Bronchial epithelial cell (primary cell): Measurements from ENCODE around the gene CCRL2. TPM values are rescaled to one million over a fixed set of nuclear protein-coding genes. Genes with fewer than 3 reads are reported as not detected.

ENCODE experiments used
- DNase-seq: peaks from one replicate; pipeline ENCODE4 v3.0.0-alpha.2; 2010; ENCODE audit warnings: low read depth
- FAIRE-seq: peaks from 2 replicates; lab custom pipeline; 2011; peaks lifted over from hg19 to GRCh38; lab: Jason Lieb, UNC
- H3K27me3 ChIP-seq: 2 replicates; pipeline ENCODE4 v1.5.1; 2011; ENCODE audit warnings: low read length; ENCODE audit not compliant: control insufficient read depth, insufficient read depth
- H3K36me3 ChIP-seq: 2 replicates; pipeline ENCODE4 v1.5.1; 2011; ENCODE audit warnings: low read length; ENCODE audit not compliant: control insufficient read depth, insufficient read depth
- H3K4me3 ChIP-seq: 2 replicates; pipeline ENCODE4 v1.5.1; 2011; ENCODE audit warnings: mild to moderate bottlenecking, low read depth, low read length, control low read depth
- CTCF ChIP-seq: IDR thresholded peaks from 2 replicates; pipeline ENCODE4 v1.5.1; 2011; ENCODE audit warnings: mild to moderate bottlenecking, moderate library complexity, low read length, control low read depth, inconsistent platforms; ENCODE audit not compliant: insufficient read depth, severe bottlenecking
- total RNA-seq: library from RNA; depleted of rRNA; stranded (reverse); fragments of >200 nt; gene quantifications from 2 replicates; pipeline ENCODE4 v1.2.1, GENCODE V29; 2014

CCRL2 gene
- total RNA-seq, 1 donor from 2014 or later, result 0.26 TPM

DNA sequence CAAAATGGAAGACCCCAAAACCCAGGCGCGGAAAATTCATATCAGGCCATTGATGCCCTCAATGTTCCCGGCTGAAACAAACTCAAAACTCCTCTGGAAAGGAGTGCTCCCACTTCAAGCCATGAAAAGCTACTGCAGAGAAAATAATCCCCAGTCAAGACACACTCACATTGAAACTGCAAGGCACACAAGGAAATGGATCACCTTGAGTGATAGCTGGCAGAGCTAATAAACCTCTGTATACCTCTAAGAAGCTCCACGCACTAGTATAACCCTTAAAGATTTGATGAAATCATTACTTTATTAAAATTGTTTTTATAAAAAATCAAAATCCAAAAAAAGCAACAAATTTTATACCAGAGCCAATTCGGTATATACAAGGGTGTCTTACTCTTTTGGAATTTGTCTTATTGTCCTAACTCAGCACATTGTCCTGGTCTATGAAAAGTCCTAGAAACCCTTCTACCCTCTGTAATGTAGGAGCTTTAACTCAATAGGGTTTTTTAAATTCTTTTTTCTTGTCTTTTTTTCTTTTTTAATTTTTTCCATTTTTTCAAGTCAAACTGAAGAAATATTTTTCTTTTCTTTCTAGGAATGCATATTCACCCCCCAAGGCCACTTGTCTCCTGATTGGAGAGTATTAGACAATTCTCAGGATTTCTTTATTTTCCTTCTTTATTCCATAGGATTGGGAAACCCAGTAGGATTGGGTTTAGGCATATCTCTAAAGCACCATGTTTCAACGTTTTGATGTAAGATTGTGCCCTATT is 8.7 kb upstream of the CCRL2 start:
- FAIRE-seq, result no peak
- Histone ChIP-seq H3K27me3 (no peaks in the 10 kb centered on the region), H3K4me3 (no peak overlapping the region), H3K36me3 (no peaks in the 10 kb centered on the region)
- no peak for TF ChIP-seq CTCF
- no peak for DNase-seq

- DNase-seq, result no peak
Observed at GRCh38 chr3:46399098-46399497, 8.0 kb upstream of the CCRL2 start.

GRCh38 chr3:46399557-46399956 is 7.5 kb upstream of the CCRL2 start:
- DNase-seq (peak; percentile 54), FAIRE-seq (no peak)
- Histone ChIP-seq H3K27me3 (no peaks in the 10 kb centered on the region), H3K4me3 (no peak overlapping the region), H3K36me3 (no peaks in the 10 kb centered on the region)
- no peak for TF ChIP-seq CTCF

More at GRCh38 chr3:46399098-46399497, 8.0 kb upstream of the CCRL2 start:
- H3K27me3 ChIP-seq, result no peaks in the 10 kb centered on the region
- no peak overlapping the region for H3K4me3 ChIP-seq
- H3K36me3 ChIP-seq, result no peaks in the 10 kb centered on the region
- TF ChIP-seq CTCF, result no peak
- FAIRE-seq, result no peak

DNA sequence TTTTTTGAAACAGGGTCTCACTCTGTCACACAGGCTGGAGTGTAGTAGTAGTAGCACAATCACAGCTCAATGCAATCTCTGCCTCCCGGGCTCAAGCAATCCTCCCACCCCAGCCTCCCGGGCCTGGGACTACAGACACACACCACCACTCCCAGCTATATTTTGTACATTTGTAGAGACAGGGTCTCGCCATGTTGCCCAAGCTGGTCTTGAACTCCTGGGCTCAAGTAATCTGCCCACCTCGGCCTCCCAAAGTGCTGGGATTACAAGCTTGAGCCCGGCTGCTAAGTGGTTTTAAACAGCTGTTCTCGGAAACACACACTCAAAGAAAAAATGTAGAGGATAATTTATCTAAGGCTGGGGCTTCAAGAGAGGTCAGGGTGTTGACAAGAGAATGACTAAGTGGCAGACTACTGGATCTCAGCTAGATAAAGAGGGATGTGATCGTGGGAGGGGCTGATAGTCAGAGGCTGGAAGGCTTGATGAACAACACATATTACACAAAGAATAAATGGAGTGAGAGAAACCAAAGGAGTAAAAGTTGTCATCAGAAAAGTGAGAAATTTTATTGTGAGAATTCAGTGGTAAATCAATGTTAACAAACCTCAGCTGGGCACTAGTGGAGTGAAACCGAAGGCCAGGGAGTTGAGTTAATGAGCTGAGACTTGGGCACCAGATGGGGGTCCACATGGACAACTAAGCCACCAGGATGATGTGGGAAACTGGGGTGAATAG is 6.9 kb upstream of the CCRL2 start:
- Histone ChIP-seq H3K4me3 (no peak overlapping the region), H3K36me3 (no peaks in the 10 kb centered on the region), H3K27me3 (no peaks in the 10 kb centered on the region)
- TF ChIP-seq CTCF, result no peak
- DNase-seq (peak; percentile 75), FAIRE-seq (no peak)

GRCh38 chr3:46400846-46401245 is 6.2 kb upstream of the CCRL2 start:
- Histone ChIP-seq H3K4me3 (no peak overlapping the region), H3K36me3 (no peaks in the 10 kb centered on the region), H3K27me3 (no peaks in the 10 kb centered on the region)
- FAIRE-seq (no peak), DNase-seq (no peak)
- TF ChIP-seq CTCF, result no peak
